Measurements from ENCODE around the gene TRAPPC11. TPM values are rescaled to one million over a fixed set of nuclear protein-coding genes. Genes with fewer than 3 reads are reported as not detected.

Gene TRAPPC11
- total RNA-seq, 1 donor from 2014 or later, result 38.6 TPM

GRCh38 chr4:183751106-183751505, 92.0 kb downstream of the TRAPPC11 start:
- no peaks in the 10 kb centered on the region for H3K36me3 ChIP-seq
- H3K4me3 ChIP-seq, result no peak overlapping the region
- ATAC-seq, result no peak
- no peak overlapping the region for H3K27ac ChIP-seq
- no peak for TF ChIP-seq CTCF (IDR thresholded peaks at IDR 0.05)
- no peak for DNase-seq
- intact Hi-C loops (cut with DNase I), result no loop called here
- no peaks in the 10 kb centered on the region for H3K9me3 ChIP-seq
- H3K4me1 ChIP-seq, result no peaks in the 10 kb centered on the region
- no peaks in the 10 kb centered on the region for H3K27me3 ChIP-seq (ENCODE audit: low read depth)

- ATAC-seq, result no peak
- intact Hi-C loops (cut with DNase I), result no loop called here
- H3K4me3 ChIP-seq, result no peak overlapping the region
Measured at GRCh38 chr4:183755596-183755995, 96.5 kb downstream of the TRAPPC11 start.

GRCh38 chr4:183757060-183757459, 98.0 kb downstream of the TRAPPC11 start:
- ATAC-seq, result peak; percentile 86 to 91
- no peak for DNase-seq
- H3K36me3 ChIP-seq, result no peaks in the 10 kb centered on the region
- no peaks in the 10 kb centered on the region for H3K4me1 ChIP-seq
- no peak overlapping the region for H3K4me3 ChIP-seq
- intact Hi-C loops (cut with DNase I), result no loop called here
- H3K9me3 ChIP-seq, result no peaks in the 10 kb centered on the region
- H3K27ac ChIP-seq, result no peak overlapping the region
- TF ChIP-seq CTCF (IDR thresholded peaks at IDR 0.05), result no peak
- H3K27me3 ChIP-seq (ENCODE audit: low read depth), result no peaks in the 10 kb centered on the region

More at GRCh38 chr4:183755596-183755995, 96.5 kb downstream of the TRAPPC11 start:
- H3K9me3 ChIP-seq, result no peaks in the 10 kb centered on the region
- no peaks in the 10 kb centered on the region for H3K27me3 ChIP-seq (ENCODE audit: low read depth)
- no peaks in the 10 kb centered on the region for H3K36me3 ChIP-seq
- no peaks in the 10 kb centered on the region for H3K4me1 ChIP-seq
- no peak for DNase-seq
- H3K27ac ChIP-seq, result no peak overlapping the region
- TF ChIP-seq CTCF (IDR thresholded peaks at IDR 0.05), result no peak

- DNase-seq (no peak), ATAC-seq (no peak)
- intact Hi-C loops (cut with DNase I), result no loop called here
- Histone ChIP-seq H3K9me3 (no peaks in the 10 kb centered on the region), H3K36me3 (no peaks in the 10 kb centered on the region), H3K4me1 (no peaks in the 10 kb centered on the region), H3K27me3 (ENCODE audit: low read depth) (no peaks in the 10 kb centered on the region), H3K4me3 (no peak overlapping the region), H3K27ac (no peak overlapping the region)
- no peak for TF ChIP-seq CTCF (IDR thresholded peaks at IDR 0.05)
Measured at GRCh38 chr4:183758061-183758757, 99.1 kb downstream of the TRAPPC11 start.

GRCh38 chr4:183758758-183759447, 99.8 kb downstream of the TRAPPC11 start:
- intact Hi-C loops (cut with DNase I), result no loop called here

More at GRCh38 chr4:183758758-183759447, 99.8 kb downstream of the TRAPPC11 start:
- Histone ChIP-seq H3K27ac (no peak overlapping the region), H3K4me1 (no peaks in the 10 kb centered on the region), H3K27me3 (ENCODE audit: low read depth) (no peaks in the 10 kb centered on the region), H3K4me3 (no peak overlapping the region), H3K9me3 (no peaks in the 10 kb centered on the region), H3K36me3 (no peaks in the 10 kb centered on the region)
- DNase-seq (no peak), ATAC-seq (no peak)
- TF ChIP-seq CTCF (IDR thresholded peaks at IDR 0.05), result no peak
